Measurements from ENCODE around the gene P3H2. TPM values are rescaled to one million over a fixed set of nuclear protein-coding genes. Genes with fewer than 3 reads are reported as not detected.
A peak's percentile ranks its signal among the peaks of the same experiment; 100 is the strongest.
"Not testable (repeated sequence)": the region's sequence is repeated elsewhere in the genome, so short reads cannot be mapped to it uniquely, and the experiment has no call there.

The P3H2 gene
- 233 and 357 TPM in 2 replicates for total RNA-seq (2014; rRNA removed; shearing (Covaris generic); ENCODE audit: low replicate concordance)

- Histone ChIP-seq H3K27me3 (no peaks in the 10 kb centered on the region), H3K4me3 (peak within 1 kb of the TSS; percentile 92), H3K9me3 (no peaks in the 10 kb centered on the region), H3K36me3 (peaks cover 32% of the 10 kb centered on the region)
- peak; percentile 94 for DNase-seq
Observed at GRCh38 chr3:190120269-190121060, at the start of gene P3H2. Gene P3H2, minus strand, starts transcription at chr3:190120897. Its CDS starts 166 bp downstream, at chr3:190120731.

- H3K4me3 ChIP-seq, result peak overlapping the region; percentile 7
- DNase-seq, result no peak
Observed at GRCh38 chr3:190169877-190170276, 49.2 kb upstream of the P3H2 start.

GRCh38 chr3:190169243-190169642 lies 48.5 kb upstream of the P3H2 start:
- Histone ChIP-seq H3K27me3 (no peaks in the 10 kb centered on the region), H3K4me3 (no peak overlapping the region), H3K9me3 (no peaks in the 10 kb centered on the region), H3K36me3 (no peaks in the 10 kb centered on the region)
- no peak for DNase-seq

More at GRCh38 chr3:190169877-190170276, 49.2 kb upstream of the P3H2 start:
- Histone ChIP-seq H3K9me3 (no peaks in the 10 kb centered on the region), H3K36me3 (no peaks in the 10 kb centered on the region), H3K27me3 (no peaks in the 10 kb centered on the region)

- no peak overlapping the region for H3K4me3 ChIP-seq
- H3K27me3 ChIP-seq, result no peaks in the 10 kb centered on the region
- DNase-seq, result no peak
- no peaks in the 10 kb centered on the region for H3K36me3 ChIP-seq
- 0 out of 2 replicates have a peak, but pooled peaks cover 2% of the 10 kb centered on the region for H3K9me3 ChIP-seq
Observed at GRCh38 chr3:190167936-190168680, 47.4 kb upstream of the P3H2 start.

- Histone ChIP-seq H3K9me3 (peaks cover 6% of the 10 kb centered on the region; the same call in 1 of the 2 replicates), H3K36me3 (no peaks in the 10 kb centered on the region), H3K27me3 (no peaks in the 10 kb centered on the region), H3K4me3 (no peak overlapping the region)
- no peak for DNase-seq
Observed at GRCh38 chr3:190166948-190167347, 46.3 kb upstream of the P3H2 start.

- no peak for DNase-seq
- Histone ChIP-seq H3K27me3 (no peaks in the 10 kb centered on the region), H3K36me3 (no peaks in the 10 kb centered on the region), H3K9me3 (peaks cover 6% of the 10 kb centered on the region; the same call in 1 of the 2 replicates), H3K4me3 (no peak overlapping the region)
Observed at GRCh38 chr3:190165253-190165652, 44.6 kb upstream of the P3H2 start.

GRCh38 chr3:190162013-190162412 lies 41.3 kb upstream of the P3H2 start:
- not testable (repeated sequence) for H3K4me3 ChIP-seq, H3K9me3 ChIP-seq, H3K36me3 ChIP-seq, H3K27me3 ChIP-seq, DNase-seq

- no peak for DNase-seq
- Histone ChIP-seq H3K9me3 (peaks cover 6% of the 10 kb centered on the region; the same call in 1 of the 2 replicates), H3K27me3 (no peaks in the 10 kb centered on the region), H3K4me3 (no peak overlapping the region), H3K36me3 (no peaks in the 10 kb centered on the region)
Observed at GRCh38 chr3:190159902-190160435, 39.3 kb upstream of the P3H2 start.

- no peak overlapping the region for H3K4me3 ChIP-seq
- no peaks in the 10 kb centered on the region for H3K36me3 ChIP-seq
- DNase-seq, result no peak
- peaks cover 9% of the 10 kb centered on the region; the same call in 1 of the 2 replicates for H3K9me3 ChIP-seq
- no peaks in the 10 kb centered on the region for H3K27me3 ChIP-seq
Observed at GRCh38 chr3:190158261-190158660, 37.6 kb upstream of the P3H2 start.

- peak; percentile 80 for DNase-seq
- H3K27me3 ChIP-seq, result no peaks in the 10 kb centered on the region
- 0 out of 2 replicates have a peak, but pooled peaks cover 4% of the 10 kb centered on the region for H3K9me3 ChIP-seq
- no peak overlapping the region for H3K4me3 ChIP-seq
- no peaks in the 10 kb centered on the region for H3K36me3 ChIP-seq
Observed at GRCh38 chr3:190155752-190156151, 35.1 kb upstream of the P3H2 start.

GRCh38 chr3:190150681-190151080 lies 30.0 kb upstream of the P3H2 start:
- H3K9me3 ChIP-seq, result 0 out of 2 replicates have a peak, but pooled peaks cover 4% of the 10 kb centered on the region
- no peaks in the 10 kb centered on the region for H3K36me3 ChIP-seq
- no peaks in the 10 kb centered on the region for H3K27me3 ChIP-seq
- DNase-seq, result no peak
- H3K4me3 ChIP-seq, result no peak overlapping the region

GRCh38 chr3:190149830-190150619 lies 29.3 kb upstream of the P3H2 start:
- not testable (repeated sequence) for H3K36me3 ChIP-seq, H3K4me3 ChIP-seq, DNase-seq, H3K27me3 ChIP-seq, H3K9me3 ChIP-seq

GRCh38 chr3:190144793-190145192 lies 24.1 kb upstream of the P3H2 start:
- not testable (repeated sequence) for H3K4me3 ChIP-seq, H3K27me3 ChIP-seq, H3K36me3 ChIP-seq, H3K9me3 ChIP-seq, DNase-seq

- Histone ChIP-seq H3K36me3 (no peaks in the 10 kb centered on the region), H3K9me3 (no peaks in the 10 kb centered on the region), H3K27me3 (no peaks in the 10 kb centered on the region), H3K4me3 (no peak overlapping the region)
- DNase-seq, result no peak
Observed at GRCh38 chr3:190142041-190142440, 21.3 kb upstream of the P3H2 start.

GRCh38 chr3:190139365-190139764 lies 18.7 kb upstream of the P3H2 start:
- peak overlapping the region; percentile 8; the same call in 1 of the 2 replicates for H3K4me3 ChIP-seq
- peaks cover 6% of the 10 kb centered on the region for H3K9me3 ChIP-seq
- no peaks in the 10 kb centered on the region for H3K36me3 ChIP-seq
- no peak for DNase-seq
- no peaks in the 10 kb centered on the region for H3K27me3 ChIP-seq

GRCh38 chr3:190132371-190132770 lies 11.7 kb upstream of the P3H2 start:
- Histone ChIP-seq H3K36me3 (no peaks in the 10 kb centered on the region), H3K9me3 (peaks cover 7% of the 10 kb centered on the region), H3K27me3 (no peaks in the 10 kb centered on the region), H3K4me3 (no peak overlapping the region)
- DNase-seq, result no peak
